ENCODE data around the gene HAPSTR1.

DNA sequence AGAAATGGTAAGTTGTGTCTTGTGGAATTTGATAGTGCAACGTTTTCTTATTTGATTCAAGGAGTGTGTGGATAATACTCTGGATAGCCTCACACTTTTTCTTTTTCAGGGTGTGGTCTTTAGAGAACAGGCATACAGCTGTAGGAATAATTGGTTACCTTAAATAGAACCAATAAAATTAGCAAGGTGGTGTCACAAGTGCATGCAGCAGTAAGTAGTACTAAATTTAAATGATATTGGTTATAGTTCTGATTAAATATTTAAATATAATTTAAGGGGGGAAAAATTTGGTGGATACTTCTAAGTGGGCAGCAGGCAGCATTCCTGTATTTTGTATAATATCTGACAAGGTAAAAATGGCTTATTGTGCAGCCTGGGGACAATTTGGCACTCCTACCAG is 3.7 kb downstream of the HAPSTR1 start:
- TF ChIP-seq POLR2AphosphoS5 (IDR thresholded peaks at IDR 0.05; ENCODE audit: low read depth, low read length) (no peak), CTCF (IDR thresholded peaks at IDR 0.05) (no peak)

Measured in Panc1 (cell line).